ENCODE measurements around the gene CPNE8.

Gene CPNE8

DNA sequence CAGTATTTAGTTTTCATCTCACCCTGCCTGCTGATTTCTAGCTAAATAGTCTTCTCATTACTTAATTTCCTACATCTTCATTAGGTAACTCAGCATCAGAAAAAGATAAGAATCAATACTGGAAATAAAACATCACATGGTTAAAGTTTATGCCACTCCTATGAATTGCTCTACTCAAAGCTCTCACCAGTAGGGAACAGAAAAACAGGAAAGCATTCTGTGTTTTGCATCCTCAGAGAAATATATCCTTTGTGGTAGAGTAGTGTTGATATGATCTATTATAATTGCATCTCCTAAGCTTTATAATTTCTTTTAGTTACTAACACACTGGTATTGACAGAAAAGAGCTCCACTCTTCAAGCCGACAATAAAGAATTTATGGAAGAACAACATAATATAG is 9.9 kb downstream of the CPNE8 start:
- no peak for DNase-seq (ENCODE audit: low read depth in 2 of 2)

DNA sequence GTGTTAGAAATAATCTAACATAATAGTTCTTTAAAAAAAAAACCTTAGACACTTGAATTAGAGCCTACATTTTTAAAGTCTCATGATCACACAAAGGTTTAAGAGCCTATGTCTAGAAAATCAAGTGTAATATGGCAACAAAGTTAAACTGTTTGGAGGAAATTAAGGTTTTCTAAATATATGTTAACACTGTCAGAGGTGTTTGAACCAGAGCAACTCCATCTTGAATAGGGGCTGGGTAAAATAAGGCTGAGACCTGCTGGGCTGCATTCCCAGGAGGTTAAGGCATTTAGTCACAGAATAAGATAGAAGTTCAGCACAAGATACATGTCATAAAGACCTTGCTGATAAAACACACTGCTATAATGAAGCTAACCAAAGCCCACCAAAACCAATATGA is 12.4 kb downstream of the CPNE8 start:
- no peak for DNase-seq (ENCODE audit: low read depth in 2 of 2)

DNA sequence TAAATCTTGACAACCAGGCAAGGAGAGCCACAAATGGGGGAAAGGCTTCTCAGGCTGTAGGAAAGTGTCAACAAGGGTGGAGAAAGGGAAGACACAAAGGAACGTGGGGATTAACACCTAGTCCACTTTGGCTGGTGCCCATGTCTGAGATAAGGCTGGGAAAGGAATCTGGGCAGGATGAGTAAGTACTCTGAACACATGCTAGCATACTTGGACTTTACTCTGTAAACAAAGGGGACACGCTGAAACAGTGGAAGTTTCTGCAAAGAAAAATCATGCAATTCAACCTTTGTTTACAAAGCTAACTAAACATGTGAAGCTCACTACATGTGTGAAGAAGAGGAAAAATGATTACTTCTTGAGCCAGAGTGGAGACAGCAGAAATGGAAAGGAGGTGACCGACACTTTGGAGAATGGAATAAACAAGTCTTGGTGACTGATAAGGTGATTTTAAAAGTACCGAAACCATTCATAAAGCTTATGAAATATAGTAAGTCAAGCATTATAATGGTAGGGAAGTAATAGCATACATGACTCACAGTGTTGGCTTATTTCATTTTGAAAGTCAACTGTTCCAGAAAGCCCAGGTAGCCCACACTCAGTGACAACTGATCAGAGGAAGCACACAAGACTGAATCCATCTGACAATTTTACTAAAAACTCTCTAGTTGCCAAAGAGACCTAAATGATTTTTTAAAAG is 13.2 kb downstream of the CPNE8 start:
- no peak for DNase-seq (ENCODE audit: low read depth in 2 of 2)

DNA sequence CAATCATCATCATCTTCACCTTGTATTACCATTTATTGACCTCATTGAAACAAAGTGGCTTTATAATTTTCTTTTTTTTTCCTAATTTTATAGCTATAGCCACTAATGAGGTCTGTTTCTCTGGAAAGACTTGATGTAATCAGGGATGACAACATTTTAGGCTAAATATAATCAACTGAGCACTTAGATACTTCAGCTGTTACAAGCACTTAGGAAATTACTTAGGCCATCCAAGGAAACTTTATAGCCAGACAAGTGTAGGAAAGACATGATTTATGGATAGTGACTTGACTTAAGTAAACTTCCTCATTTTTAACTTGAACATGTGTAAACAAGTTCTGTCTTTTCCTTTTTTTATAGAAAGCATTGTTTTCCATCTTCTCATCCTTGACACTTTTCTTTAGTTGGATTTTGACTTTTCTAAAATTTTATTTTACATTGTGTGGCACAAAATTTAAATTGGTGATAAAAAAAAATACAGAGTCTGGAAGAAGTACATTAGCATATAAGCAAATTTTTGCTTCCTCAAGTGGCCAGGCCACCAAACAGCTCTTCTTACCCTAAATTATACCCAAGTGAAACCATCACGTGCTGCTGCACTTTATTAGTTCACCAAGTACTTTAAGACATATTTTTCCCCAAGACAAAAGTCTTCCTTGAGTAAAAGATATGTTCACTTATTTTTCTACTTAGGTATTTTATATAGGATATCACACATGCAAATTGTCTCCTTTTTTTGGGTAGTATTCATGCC is 15.1 kb downstream of the CPNE8 start:
- DNase-seq (ENCODE audit: low read depth in 2 of 2), result no peak

DNA sequence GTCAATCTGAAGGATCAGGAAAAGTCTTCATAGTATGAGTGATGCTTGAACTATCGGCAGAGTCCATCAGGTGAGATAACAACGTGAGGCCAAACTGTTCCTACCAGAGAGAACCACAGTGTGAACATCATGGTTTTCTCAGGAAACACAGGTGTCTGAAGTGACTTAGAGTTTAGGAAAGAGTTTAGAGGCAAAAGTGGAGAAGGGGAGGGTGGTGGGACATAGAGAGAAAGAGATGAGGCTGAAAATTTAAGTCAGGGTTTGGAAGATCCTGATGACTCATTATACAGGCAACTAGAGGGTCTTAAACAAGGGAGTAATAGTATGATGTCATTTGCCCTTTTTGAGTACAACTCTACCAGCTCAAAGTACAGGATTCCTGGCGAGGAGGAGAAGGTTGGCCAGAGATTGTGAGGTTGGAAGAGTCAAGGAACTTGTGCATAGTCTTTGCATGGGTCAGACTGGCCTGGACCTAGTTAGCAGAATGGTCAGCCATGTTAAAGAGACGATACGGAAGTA is 16.0 kb downstream of the CPNE8 start:
- DNase-seq (ENCODE audit: low read depth in 2 of 2), result no peak

DNA sequence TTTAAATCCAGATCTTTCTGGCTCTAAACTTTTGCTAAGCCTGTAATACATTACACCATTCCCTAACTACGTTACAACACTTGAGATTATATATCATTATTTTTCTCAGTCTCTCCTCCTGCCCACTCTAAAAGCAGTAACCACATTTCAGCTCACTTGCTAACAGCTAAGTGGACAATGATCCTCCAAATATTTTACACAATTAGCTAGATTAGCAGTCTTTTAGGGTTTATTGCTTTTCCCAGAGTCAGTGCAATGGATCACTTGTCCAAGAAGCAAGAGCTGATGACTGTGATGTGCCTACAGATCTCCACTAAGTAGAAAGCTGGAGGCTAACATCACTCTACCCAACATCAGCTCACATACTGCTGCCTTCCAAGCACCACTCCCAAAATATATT is 17.6 kb downstream of the CPNE8 start:
- no peak for DNase-seq (ENCODE audit: low read depth in 2 of 2)

DNA sequence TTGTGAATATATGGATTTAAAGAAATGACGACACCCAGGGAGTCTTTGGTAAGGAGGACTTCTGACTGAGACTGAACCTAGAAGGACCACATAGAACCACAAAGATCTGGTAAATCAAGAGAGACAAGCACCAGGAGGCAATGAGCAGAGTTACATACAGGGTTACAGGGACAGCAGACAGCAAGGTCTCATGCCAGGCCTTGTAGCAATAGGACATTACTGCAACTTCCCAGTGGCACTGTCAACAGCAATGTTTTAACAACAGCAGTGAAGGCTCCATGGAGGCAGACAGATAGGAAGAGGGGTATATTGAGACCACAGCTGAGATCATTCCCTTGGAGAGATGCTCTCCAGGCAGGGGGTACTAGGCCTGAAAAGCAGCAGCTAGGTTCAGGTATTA is 18.5 kb downstream of the CPNE8 start:
- no peak for DNase-seq (ENCODE audit: low read depth in 2 of 2)

DNA sequence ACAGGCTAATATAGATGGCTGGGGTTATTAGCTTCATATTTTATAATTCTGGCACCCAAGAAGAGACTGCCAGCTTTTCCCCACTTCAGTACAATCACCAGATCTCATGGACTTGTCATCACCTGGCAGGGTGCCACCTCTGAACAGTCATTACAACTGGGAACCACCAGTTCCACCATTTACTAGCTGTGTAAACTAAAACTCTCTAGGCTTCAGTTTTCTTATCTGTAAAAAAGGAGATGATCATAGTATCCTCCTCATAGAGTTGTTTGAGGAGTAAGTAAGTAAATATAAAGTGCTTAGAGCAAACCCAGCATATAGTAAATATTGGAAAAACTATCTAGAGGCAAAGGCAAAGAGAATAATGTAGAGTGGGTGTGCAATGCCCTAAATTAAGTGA is 19.3 kb downstream of the CPNE8 start:
- no peak for DNase-seq (ENCODE audit: low read depth in 2 of 2)

DNA sequence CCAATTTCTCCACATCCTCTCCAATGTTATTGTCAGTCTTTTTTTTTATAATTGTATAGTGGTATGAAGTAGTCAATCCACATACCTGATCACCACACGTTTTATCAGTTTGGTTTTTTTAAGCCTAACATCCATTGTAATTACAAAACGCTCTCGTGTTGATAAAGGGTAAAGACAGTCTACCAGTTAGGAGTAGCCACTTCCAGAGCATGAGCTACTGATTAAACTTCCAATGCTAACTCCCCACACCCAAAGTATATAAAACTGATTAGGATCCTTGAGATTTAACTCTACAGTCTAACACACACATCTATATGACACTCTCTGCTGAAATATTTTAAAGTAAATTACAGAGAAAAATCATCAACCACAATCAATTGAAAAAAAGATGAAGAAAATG is 20.7 kb downstream of the CPNE8 start:
- DNase-seq (ENCODE audit: low read depth in 2 of 2), result no peak

DNA sequence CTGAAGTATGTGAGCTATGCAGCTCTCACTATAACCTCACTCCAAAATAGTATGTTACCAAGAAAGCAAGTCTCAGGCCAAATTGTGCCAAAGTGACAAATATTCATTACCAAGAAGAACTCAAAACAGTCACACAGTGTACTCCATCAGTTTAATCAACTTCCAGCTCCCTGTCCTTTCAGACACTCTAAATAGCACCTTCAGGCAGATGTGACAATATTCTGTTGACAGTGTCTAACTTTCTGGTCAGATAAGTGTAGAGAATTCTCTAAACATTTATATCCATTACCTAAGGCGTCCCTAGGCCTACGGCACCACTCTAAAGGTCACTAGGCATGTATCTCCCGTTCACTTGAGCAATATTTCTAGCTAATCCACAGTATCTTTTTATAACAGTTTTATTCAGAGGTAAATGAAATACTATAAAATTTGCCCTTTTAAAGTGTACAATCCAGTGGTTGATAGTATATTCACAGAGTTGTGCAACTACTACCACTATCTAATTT is 21.7 kb downstream of the CPNE8 start:
- no peak for DNase-seq (ENCODE audit: low read depth in 2 of 2)

DNA sequence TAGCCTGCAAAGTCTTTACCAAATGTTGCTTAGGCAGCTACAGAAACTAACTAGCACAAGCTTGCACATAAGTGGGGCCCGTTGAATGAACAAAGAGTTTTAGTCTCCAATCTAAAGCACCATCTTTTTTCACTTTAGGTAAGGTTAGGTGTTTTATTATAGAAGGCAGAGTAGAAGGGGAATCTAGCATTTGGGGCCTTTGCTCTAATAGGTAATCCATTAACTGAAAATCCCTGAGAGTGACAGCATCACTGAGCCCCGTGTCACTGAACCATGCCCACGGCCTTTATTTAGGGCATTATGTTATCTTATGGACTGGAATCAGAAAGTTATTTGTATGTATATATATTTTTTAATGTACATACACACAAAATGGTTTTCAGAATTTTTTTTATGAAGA is 25.1 kb downstream of the CPNE8 start:
- DNase-seq (ENCODE audit: low read depth in 2 of 2), result no peak

DNA sequence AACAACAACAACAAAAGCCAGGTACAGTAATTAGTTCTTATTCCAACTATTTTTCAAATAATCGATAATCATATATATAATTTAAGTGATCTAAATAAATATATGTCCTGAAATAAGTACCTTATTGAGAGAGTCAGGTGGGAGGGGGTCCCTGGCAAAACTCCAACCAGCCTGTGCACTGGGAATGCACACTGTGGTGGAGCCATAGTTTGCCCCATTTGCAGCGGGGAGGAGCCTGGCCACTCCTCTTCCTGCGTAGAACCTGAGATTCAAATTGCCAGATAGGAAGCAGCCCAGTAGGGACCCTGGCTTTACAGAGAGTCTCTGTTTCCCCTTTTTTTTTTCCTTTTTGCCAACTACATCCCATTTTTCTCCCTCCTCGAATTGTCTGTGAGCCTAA is 26.4 kb downstream of the CPNE8 start:
- no peak for DNase-seq (ENCODE audit: low read depth in 2 of 2)

DNA sequence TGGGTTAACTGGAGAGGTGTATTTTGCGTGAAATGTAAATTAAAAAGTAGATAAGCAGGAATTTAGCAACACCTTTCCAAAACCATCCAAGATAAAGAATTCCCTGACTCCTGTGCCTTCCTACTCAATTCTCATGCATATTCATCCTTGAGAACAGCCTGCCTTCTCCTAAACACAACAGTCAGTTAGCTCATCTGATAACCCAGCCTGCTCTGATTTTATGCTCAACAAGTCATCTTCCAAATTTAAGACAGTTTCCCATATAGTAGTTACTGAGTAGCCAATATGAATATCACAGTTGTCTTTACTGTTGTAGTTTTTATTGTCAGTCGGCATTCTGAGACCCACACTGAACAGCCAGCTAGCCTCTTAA is 27.1 kb downstream of the CPNE8 start:
- DNase-seq (ENCODE audit: low read depth in 2 of 2), result no peak

DNA sequence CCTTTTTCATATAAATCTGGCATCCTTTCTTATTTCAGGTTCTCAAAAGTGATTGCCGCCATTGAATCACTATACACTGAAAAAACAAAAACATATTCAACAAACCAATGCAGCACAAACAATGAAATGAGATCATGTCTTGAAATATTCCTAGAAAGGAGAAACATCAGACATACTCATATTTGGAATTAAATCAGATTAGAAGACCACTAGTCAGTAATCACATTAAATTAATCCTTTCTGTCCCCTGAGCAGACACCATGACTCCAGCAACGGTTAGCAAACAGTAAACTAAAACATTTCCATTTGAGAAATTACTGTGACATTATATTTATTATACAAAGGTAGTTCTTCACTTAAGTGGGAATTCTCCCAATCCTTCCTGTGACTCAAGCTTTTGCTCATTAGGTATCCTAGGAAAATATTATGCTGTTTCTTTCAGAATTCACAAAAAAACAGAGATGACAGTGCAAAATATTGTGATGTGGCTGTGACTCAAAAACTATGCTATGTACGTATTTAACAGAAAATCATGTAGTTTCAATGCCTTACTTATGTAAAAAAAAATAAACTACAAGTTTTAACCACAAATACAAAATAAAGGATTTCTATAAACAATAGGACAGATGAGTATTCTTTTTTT is 29.7 kb downstream of the CPNE8 start:
- no peak for DNase-seq (ENCODE audit: low read depth in 2 of 2)

DNA sequence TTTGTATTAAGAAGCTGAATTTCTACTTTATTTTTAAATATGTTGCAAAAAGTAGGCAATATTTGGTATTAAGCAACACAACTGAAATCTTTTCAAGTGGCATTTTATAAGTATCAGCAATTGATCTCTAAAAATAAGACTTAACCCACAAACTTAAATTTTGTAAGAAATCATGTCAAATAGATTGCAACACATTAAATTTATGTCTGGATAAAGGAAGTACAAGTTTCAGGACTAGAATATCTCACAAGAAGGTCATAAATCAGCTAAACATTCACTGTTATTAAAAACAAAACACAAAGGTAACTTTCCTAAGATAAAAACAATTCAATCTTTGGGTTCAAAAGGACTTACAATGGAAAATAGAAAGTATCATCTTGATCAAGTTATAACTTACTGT is 32.8 kb downstream of the CPNE8 start:
- no peak for DNase-seq (ENCODE audit: low read depth in 2 of 2)

DNA sequence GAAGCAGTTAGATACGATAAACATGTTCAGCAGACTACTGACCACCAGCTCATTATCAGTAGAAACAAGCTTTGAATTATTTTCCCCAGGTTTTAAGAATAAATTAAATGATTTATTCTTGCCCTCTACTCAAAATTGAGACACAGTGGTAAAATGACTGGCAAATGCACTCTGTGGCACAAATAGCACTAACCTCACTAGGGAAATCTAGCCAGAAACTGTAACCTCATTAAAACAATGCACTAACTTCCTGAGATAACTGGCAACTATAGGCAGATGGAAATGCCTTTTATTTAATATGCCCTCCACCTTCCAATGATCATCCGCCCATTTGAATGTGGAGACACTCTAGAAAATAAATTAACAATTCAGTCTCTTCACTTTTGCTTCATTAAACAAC is 33.2 kb downstream of the CPNE8 start:
- no peak for DNase-seq (ENCODE audit: low read depth in 2 of 2)

DNA sequence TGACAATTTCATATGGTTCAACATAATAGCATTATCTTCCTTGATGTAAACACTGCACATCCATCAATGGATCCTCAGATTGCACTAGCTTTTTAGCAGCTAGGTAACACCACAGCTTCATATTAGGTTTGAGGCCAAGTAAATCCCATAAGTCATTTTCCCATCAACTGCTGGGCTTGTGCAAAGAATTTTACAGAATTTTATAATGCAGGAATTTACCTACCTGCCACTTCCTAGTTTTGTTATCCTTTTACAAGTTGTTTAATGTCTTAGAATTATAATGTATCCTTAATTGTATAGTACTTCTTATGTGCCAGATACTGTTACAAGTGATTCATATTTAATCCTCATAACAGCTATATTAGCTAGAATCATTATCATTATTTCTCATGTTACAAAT is 36.4 kb downstream of the CPNE8 start:
- no peak for DNase-seq (ENCODE audit: low read depth in 2 of 2)

DNA sequence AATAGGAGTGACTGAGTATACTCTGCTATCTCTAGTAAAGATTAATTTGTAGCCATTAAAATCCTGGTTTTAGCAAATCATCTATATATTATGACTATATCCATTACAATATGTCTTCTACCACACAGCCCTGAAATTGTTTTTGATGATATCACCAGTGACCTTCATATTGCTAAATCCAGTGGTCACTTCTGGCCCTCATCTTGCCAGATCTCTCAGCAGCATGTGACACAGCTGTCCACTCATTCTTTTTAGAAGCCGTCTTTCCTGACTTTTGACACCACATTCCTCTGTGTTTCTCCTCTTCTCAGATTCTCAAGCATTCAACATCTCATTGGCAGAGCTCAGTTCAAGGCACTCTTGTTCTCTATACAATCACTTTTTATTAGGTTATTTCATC is 54.9 kb downstream of the CPNE8 start:
- DNase-seq (ENCODE audit: low read depth in 2 of 2), result no peak

DNA sequence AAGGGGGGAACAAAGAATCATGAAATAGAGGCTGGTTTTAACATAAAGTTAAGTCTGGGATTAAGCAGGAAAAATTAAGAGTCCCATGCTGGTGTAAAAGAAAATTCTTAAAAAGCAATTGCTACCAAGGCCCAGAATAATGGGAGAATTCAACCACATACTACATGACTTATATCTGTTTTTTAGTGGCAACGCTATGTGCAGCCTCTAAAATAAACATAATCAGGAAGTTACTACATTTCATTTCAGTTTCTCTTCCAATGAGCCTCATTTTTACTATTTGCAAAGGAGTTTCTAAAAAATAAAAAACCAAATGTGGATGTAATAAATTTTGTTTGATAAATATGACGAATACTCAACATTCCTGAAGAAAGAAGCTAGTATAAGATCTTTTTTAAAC is 58.1 kb downstream of the CPNE8 start:
- DNase-seq (ENCODE audit: low read depth in 2 of 2), result no peak

DNA sequence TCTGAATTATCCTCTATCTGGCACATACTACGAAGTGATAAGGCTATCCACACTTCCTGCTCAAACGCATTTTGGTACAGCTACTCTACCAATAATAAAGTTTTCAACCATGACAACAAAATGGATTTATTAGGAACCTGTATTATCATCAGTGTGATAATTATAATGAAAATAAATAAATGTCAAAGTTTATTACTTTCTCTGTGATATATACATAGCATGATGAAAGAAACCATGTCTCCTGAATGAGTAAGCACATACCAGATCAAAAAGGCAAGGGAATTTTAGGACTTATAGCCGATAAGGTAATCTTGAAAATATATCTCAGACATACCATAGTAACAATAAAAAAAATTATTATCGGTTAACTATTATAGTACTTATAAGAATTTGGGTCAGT is 61.1 kb downstream of the CPNE8 start:
- no peak for DNase-seq (ENCODE audit: low read depth in 2 of 2)

DNA sequence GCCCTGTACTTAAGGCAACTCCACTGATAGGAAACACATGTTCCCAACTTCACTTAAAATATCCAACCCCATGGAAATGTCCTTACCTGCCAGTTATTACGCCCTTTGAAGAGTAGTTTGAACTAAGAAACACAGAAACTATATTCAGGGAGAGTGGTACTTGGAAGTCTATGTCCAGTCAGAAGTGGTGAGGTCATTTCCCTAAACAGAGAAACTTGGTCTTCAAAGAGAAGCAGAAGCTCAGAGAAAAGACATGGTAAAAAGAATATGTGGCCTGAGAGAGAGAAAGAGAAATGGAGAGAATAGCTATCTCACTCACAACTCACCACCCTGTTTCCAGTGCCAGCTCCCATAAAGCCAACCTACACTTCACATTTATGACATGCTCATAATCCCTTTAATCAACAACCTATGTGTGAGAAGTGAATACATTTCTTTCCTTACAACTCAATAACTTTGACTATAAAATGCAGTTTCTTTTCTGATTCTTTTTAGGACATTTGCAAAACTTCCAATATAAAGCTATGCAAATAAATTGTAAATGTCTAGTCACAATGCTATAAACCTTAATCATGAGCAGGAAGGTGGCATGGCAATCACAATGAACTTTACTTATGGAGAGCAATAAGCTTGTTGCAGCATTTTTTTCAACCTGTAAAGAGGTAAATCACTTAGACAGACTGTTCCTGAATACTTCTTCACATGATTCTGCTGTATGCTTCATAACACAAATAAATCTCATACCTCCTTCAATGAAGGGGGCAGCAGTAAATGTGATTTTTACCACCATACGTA is 67.1 kb downstream of the CPNE8 start:
- no peak for DNase-seq (ENCODE audit: low read depth in 2 of 2)

DNA sequence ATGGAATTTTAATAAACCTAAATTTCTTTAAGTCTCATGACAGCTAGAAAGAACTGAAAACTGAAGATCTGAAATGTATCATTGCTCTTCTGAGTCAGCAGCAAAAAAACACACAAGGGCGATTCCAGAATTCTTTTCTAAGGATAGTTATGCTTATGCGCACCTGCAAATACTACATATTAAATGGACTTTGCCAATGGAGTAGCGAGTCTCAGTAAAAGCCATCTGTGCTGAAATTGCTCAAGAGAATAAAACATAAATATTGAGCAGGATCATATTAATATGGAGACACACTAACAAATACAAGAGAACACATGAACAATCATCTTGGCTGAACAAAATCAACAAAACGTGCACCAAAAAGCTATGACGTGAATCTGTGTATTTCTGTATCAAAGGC is 73.7 kb downstream of the CPNE8 start:
- DNase-seq (ENCODE audit: low read depth in 2 of 2), result no peak

Data from fibroblast of skin of left biceps (primary cell).